HG02852 (cell line): ENCODE measurements around the gene LAMC2.

ENCODE experiments used
- ATAC-seq: cut with Tn5 transposase; IDR thresholded peaks from one replicate; pipeline ENCODE4 v1.9.1; 2021; ENCODE audit warnings: mild to moderate bottlenecking, moderate library complexity; ENCODE audit not compliant: unreplicated experiment

The LAMC2 gene

DNA sequence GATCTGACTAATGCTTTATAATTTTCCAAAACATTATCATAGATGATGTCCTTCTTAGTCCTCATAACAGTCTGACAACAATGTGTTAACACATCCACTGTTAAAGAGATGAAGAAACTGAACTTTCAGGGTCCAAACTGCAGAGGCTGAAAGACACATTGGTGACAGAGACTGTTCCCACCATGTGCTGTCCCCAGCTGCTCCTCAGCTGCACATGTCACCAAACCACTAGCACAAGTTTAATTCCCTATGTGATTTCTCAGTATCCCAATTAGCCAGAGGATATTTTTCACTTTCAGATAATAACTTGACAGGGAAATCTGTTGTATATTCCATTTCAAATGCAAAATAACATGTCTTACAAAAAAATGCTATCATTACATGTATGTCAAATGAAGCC is 24.6 kb downstream of the LAMC2 start:
- ATAC-seq, result no peak

DNA sequence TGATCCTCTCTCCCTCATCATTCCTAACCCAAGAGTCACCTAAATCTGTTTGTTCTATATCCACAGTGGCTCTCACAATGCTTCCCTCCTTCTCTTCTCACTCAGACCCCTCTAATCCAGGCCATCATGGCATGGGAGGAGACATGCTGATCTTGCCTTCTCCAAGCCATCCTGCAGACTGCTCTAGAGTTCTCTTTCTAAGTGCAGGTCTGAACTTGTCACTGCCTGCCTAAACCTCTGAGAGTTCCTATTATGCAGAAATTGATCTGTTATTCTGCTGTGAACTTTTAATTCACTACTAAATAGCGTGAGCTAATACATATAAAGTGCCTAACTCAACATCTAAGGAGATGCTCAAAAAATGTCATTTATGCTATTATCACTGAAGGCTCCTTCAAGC is 26.8 kb downstream of the LAMC2 start:
- ATAC-seq, result no peak

DNA sequence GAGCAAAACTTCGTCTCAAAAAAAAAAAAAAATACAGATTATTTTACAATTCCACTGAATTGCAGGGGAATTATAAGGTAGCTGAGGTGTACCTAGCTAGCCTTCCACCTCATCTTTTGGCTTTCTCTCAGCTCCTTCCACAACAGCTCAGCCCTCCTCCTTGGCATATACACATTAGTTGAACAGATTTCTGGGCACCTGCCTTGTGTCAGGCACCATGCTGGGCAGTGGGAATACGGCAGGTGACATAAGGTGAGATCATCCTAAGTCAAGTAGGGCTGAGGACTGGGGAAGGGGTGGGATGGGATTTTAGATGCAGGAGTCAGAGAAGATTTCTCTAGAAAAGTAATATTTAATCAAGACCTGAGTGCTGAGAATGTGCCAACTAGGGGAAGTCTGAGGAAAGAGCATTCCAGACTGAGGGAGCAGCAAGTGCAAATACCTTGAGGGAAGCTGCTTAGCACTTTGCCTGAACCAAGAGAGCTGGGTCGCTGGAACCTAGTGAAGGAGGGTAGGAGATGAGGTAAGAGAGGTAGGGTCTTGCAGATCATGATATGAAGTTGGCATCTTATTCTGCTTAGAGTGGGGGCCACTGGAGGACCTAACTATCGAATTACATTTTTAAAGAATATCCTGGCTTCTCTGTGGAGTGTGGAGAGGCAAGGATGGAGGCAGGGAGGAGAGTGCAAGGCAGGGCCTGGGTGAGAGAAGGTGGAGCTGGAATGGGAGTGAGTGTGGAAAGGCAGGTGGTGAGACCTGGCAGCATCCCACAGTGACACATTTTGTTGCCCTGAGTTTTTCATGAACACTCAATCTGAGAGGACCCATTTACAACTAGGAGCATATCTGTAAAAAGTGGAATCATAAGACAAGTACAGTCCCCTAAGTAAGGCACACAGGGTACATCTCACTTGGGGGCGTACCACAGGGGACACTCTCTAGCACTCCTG is 28.2 kb downstream of the LAMC2 start:
- no peak for ATAC-seq

DNA sequence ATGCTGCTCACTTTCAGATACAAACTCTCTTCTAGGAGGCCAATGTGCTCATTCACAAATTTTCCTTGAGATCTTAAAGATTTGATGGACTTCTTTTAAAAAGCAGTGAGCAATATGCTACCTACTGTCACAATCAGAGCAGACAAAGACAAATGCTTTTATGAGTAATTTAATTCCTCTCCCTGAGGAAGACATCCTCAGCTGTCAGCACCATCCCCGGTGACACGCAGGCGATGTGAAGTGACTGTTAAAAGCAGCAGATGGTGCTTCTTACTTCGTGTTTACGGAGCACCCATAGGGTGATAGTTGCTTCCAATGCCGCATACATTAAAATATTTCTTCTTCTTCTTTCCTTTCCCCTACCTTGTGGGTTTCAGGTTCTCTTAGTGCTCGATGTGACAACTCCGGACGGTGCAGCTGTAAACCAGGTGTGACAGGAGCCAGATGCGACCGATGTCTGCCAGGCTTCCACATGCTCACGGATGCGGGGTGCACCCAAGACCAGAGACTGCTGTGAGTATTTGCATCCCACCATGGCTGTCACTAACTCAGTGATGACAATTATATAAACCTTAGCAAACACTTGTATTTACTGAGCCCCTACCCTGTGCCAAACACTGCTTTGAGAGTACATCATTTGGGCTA is 29.1 kb downstream of the LAMC2 start:
- no peak for ATAC-seq

DNA sequence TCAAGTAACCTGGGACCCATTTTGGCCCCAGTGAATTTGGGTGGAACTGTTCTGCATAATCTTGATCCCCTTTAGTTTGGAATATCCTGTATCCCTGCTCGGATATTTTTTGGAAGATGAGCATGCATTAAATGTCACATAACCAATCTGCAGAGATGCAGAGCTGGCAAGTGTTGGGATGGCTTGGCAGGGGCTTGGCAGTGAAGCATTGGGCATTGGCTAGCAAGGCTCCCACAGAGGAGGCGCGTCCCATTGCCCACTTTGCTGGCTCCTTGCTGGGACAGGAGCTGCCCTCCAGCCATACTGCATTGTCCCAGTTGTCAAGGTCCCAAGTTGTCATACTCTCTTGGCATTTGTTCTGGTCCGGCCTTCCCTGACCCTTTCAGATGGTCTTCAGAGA is 29.9 kb downstream of the LAMC2 start:
- ATAC-seq, result no peak

DNA sequence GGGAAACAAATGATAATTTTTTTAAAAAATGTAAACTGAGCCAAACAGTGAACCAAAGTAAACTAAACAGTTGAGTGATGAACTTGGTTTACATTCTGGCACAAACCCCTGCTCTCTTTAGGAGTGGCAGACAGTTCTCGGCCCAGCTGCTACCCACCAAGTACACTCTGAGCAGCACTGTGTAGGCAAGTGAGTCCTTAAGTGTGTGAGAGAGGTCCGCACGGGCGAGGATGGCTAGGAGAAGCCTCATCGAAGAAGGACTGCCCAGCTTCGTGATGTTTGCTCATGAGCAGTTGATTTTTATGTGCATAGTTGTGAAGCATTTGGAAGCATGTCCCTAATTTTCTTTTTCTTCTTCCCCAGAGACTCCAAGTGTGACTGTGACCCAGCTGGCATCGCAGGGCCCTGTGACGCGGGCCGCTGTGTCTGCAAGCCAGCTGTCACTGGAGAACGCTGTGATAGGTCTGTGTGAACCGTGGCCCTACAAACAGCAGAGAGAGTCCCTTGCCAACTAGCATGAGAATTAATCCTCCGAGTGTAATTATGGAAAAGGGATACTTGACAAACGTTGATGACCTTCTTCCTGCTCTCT is 32.1 kb downstream of the LAMC2 start:
- ATAC-seq, result no peak

DNA sequence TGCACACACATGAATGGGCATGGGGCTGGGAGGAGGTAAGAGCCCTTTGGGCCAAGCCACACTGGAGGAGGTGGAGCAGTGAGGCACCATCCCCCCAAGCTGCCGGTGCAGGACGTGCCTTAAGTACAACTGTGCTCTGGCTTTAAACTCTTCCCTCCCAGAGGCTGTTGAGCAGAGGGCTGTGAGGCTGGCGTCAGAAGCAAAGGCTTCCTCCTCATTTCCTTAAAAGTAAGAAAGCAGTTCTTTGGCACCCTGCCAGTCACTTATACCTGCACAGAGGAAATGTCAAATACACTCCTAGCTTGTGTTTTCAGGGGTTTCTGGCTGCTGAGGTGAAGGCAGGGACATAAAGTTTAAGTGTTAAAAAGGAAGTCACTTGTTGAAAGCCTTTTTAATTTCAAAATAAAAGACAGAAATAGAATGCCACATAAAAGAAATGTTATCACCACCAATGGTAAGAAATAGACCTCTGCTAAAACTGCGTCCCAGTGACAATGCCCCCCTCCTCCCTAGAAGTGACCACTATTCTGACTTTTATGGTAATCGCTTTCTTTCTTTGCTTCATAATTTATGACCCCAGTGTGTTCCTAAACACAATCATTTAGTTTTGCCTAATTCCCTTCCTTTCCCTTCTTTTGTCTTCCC is 33.0 kb downstream of the LAMC2 start:
- ATAC-seq, result no peak

DNA sequence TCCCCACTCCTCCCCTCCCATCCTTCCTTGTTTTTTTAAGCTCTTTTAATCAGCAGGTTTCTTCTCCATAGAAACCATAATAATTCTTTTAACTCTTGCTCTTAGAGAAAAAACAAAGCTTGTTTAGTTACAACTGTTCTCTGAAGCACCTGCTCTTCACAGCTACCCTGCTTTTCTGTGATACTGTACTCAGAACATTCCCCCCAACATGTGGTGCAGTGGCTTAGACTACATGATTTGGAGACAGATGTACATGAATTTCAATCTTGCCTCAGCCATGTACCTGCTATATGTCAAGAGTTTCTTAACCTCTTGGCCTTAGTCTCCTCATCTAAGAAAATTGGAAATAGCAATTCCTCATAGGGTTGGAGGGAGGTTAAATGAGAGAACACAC is 33.5 kb downstream of the LAMC2 start:
- ATAC-seq, result no peak

DNA sequence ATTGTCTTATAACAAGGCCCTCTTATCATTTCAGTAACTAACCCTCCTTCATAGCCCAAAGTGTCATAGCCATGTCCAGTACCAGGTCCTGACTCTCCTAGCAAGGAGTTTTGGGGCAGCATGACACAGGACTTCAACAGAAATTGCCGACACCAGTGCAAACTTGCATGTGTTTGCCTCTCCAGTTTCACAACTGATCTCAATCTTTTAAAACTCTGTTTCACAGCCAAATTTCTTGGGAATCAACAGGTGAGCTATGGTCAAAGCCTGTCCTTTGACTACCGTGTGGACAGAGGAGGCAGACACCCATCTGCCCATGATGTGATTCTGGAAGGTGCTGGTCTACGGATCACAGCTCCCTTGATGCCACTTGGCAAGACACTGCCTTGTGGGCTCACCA is 36.8 kb downstream of the LAMC2 start:
- ATAC-seq, result no peak

DNA sequence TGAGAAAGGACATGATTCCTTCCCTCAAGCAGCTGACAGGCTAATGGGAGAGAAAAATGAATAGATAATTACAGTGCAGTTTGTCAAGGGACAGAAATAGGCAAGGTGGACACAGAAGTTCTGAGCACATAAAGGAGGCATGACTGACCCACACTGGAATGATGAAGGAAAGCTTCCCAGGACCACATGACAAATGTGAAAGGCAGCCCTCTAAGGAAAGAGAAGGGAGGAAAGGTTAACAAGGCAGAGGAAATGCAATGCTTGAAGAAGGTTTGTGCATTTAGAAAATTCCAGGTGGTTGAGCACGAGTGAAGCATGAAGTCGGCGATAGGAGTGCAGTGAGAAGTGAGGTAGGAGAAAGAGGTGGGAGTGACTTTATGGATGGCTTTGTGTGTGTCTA is 37.4 kb downstream of the LAMC2 start:
- ATAC-seq, result no peak

DNA sequence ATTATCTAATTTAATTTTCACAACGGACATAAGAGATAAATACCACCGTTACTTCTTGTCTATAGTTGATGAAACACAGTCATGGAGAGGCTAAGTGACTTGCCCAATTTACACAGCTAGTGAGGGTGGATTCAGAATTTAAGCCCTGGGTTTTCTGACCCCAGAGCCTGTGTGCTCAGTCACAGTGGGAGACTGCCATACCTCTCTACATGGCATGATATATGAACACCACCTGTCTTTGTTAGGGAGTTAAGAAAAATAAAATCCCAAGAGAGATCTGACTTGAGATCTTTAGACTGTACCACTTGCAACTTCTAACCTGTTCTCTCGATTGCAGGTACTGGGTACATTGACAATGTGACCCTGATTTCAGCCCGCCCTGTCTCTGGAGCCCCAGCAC is 40.3 kb downstream of the LAMC2 start:
- ATAC-seq, result no peak

DNA sequence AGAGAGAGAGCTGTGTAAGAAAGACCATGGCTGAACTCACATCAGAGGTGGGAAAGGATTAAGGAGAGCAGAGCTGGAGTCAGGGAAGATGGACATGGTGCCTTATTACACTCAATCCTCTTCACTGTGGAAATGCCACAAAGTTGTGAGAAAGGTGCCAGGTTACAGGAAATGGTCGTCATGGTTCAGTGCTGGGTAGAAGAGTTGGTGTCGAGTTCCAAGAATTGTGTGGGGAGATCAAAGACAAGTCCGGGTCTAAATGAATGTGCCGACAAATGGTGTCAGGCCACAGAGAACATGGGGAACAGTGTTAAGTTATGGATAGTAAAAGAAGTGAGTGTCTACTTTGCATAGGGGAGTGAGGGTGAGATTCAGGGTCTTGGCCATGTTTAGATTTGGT is 40.9 kb downstream of the LAMC2 start:
- ATAC-seq, result no peak

DNA sequence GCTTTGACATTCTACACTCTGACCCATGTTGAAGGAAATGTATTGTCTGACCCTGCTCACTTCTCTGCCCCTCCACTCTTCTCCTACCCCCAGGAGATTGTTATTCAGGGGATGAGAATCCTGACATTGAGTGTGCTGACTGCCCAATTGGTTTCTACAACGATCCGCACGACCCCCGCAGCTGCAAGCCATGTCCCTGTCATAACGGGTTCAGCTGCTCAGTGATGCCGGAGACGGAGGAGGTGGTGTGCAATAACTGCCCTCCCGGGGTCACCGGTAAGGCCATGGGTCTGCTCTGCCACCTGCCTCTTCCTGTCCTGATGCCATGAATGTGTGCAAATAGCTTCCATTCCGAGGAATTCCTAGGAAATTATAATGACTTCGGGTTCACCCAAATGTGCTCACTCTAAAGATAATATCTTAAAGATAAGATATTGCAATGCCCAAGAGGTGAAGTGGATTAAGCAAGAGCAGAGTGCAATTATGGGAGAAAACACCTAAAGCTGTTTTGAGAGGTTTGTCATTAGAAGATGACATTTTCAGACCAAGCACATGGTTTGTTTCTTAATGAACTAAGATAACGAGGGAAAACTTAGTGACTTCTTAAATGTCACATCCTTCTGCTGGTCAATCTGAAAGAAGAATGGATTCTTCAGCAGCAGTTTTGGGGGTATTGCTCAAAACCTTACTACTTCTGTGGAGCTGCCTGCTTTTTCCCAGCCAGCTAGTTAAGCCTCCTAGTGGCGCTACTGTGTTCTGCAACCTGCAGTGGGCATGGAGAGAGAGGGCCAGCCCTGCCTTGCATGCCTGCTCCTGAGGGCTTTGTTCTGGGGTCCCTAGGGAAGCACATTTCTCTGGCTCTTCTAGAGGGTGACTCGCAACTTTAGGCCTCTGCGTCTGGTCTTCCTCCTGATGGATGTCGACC is 41.6 kb downstream of the LAMC2 start:
- peak; percentile 59 for ATAC-seq

DNA sequence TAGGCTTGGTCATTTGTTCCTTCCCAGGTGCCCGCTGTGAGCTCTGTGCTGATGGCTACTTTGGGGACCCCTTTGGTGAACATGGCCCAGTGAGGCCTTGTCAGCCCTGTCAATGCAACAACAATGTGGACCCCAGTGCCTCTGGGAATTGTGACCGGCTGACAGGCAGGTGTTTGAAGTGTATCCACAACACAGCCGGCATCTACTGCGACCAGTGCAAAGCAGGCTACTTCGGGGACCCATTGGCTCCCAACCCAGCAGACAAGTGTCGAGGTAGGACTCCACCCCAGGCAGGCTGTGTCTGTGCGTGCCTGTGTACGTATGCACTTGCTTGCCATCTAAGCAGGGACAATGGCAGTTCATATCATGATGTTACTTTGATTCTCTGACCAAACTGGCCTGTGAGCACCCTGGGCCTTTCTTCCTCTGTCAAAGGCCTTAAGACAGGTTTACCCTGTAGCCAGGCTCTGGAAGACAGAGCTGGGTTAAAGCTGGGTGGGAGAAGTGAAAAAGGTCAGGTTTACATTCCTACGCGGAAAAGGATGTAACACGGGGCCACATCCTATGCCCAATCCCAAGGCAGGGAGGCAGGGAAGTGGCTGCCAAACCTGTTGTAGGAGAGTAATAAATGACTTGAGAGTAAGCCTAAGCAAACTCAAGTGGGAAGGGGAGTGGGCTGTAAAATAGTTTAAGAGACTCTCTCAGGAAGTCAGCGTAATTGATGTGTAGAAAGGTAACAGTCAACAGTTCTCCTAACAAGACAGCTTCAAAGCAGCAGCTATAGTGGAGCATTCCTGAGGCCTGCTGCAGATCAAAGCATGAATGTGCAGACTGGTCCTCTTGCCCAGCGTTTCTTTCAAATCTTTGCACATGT is 42.5 kb downstream of the LAMC2 start:
- no peak for ATAC-seq

DNA sequence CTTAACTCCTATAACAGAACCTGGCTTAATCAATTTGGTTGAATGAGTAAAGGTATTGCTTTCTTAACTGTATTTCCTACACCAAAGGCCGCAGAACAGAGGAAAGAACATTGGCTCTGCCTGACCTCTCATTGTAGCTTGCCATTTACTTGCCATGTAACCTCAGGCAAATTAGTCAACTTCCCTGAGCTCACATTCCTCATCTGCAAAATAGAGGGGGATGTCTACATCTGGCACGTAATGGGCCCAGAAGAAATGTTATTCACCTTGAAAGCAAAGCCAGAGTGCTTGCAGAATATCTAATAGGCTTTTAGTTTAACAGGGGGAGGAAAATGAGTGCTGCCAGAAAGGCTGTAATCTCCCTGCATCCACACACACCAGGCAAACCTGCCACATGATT is 44.3 kb downstream of the LAMC2 start:
- no peak for ATAC-seq

DNA sequence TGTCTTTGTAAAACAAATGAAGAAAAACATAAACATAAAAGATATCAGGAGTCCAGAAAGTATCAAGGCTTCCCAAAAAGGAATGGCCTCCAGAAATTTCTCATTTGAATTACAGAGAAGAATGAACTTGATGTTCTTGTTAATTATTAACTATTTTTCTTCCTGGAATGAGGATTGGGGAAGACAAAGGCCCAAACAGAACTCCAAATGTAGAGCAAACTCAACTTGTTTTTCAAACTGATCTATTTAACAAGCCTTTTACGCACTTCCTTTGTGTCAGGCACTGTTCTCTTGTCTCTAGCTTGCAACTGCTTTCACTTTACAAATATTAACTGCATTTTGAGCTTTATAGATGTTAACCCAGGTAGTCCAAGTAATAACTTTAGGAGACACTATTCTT is 45.5 kb downstream of the LAMC2 start:
- ATAC-seq, result no peak

DNA sequence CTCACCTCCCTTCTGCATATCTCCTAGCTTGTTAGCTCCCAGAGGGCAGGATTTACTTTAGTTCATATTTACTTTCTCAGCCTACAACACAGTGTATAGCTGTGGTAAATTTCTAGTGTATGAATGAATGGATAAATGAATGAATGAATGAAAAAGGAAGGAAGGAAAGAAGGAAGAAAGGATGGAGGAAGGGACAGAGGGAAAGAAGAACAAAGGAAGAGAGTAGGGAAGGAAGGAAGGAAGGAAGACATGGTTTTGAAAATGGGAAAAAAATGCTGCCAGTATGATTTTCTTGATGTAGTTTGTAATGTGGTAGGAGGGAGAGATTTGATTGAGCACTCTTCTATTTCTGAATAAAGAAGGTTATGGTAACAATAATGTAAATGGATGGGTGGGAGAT is 47.0 kb downstream of the LAMC2 start:
- ATAC-seq, result no peak

DNA sequence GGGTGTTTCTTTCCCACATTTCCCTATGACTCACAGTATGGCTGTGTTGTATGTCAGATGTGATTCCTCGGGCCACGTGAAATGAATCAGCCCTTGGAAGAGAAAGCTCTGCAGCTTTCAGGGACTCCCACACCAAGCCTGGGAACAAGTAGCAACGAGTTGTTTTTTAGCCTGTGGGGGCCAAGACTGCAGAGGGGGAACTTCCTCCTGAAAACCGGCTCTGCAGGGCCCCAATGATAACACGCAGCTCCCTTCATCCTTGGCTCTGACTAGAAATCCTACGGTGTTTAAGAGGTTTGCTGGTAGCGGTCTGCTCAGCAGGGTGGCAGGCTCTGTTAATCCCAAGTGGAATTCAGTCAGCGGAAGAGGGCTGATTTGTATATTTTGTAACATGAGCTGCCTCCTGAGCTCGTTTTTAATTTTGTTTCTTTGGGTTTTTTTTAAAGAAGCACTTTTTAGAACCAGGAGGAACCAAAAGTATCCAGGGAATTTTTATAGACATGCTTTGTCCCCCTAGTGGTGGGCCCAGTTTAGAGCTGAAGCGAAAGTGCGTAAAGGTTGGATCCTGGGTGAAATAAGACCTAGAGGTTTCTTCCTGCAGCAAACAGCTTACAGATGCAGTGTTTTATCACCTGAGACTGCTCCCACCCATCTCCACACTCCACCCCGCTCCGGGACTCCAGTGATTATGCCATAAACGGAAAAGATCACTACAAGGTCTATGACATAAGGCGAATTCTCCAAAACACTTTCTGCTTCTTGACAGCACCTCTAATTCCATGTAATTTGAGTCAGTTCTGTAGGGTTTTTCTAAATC is 48.8 kb downstream of the LAMC2 start:
- ATAC-seq, result no peak

DNA sequence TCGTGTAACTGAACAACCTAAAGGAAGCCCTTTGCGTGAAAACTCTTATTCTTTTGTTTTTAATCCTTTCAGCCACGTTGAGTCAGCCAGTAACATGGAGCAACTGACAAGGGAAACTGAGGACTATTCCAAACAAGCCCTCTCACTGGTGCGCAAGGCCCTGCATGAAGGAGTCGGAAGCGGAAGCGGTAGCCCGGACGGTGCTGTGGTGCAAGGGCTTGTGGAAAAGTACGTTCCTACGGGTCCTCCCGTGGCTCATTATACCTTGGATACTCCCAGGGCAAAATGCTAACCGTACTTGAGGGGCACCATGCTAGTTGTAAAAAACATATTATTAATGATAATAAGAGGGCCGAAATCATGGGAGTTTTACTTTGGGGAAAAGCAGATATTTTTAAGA is 49.4 kb downstream of the LAMC2 start:
- ATAC-seq, result no peak
